Astrocyte (in vitro differentiated cells and primary cell): ENCODE measurements around the gene PGBD4.
"Not testable (repeated sequence)": the region's sequence is repeated elsewhere in the genome, so short reads cannot be mapped to it uniquely, and the experiment has no call there.

ENCODE experiments used
- EZH2 ChIP-seq: IDR thresholded peaks from 2 replicates; pipeline ENCODE4 v1.6.1; 2012; ENCODE audit warnings: mild to moderate bottlenecking, low read length, inconsistent platforms; ENCODE audit not compliant: insufficient read depth
- TF ChIP-seq, protein P1 (sequence below): IDR thresholded peaks from 2 replicates; pipeline ENCODE4 v1.5.1; 2011; ENCODE audit warnings: low read depth, mild to moderate bottlenecking, inconsistent platforms, low read length, moderate library complexity; ENCODE audit not compliant: insufficient read depth

DNA sequence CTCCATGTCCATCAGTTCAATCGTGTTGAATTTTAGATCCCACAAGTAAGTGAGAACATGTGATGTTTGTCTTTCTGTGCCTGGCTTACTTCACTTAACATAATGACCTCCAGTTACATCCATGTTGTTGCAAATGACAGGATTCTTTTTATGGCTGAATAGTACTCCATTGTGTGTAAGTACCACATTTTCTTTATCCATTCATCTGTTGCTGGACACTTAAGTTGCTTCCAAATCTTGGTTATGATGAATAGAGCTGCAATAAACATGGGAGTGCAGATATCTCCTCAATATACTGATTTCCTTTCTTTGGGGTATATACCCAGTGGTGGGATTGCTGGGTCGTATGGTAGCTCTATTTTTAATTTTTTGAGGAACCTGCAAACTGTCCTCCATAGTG lies 18.5 kb downstream of the PGBD4 start:
- TF ChIP-seq, protein P1, sequence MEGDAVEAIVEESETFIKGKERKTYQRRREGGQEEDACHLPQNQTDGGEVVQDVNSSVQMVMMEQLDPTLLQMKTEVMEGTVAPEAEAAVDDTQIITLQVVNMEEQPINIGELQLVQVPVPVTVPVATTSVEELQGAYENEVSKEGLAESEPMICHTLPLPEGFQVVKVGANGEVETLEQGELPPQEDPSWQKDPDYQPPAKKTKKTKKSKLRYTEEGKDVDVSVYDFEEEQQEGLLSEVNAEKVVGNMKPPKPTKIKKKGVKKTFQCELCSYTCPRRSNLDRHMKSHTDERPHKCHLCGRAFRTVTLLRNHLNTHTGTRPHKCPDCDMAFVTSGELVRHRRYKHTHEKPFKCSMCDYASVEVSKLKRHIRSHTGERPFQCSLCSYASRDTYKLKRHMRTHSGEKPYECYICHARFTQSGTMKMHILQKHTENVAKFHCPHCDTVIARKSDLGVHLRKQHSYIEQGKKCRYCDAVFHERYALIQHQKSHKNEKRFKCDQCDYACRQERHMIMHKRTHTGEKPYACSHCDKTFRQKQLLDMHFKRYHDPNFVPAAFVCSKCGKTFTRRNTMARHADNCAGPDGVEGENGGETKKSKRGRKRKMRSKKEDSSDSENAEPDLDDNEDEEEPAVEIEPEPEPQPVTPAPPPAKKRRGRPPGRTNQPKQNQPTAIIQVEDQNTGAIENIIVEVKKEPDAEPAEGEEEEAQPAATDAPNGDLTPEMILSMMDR = not testable (repeated sequence)
- not testable (repeated sequence) for TF ChIP-seq EZH2
